GM12801 (cell line): ENCODE measurements around the gene RAPGEF1.

Experiments used
- CTCF ChIP-seq: IDR thresholded peaks from one replicate; pipeline ENCODE4 v1.5.1; 2011; ENCODE audit warnings: control low read depth; ENCODE audit not compliant: insufficient read length; ENCODE audit errors: extremely low read depth

RAPGEF1 gene

GRCh38 chr9:131621551-131622358, 118.1 kb downstream of the RAPGEF1 start:
- TF ChIP-seq CTCF, result no peak

GRCh38 chr9:131620764-131621520, 118.9 kb downstream of the RAPGEF1 start:
- no peak for TF ChIP-seq CTCF

- TF ChIP-seq CTCF, result no peak
These were observed 120.2 kb downstream of the RAPGEF1 start for GRCh38 chr9:131619680-131620079.

- no peak for TF ChIP-seq CTCF
These were observed 121.1 kb downstream of the RAPGEF1 start for GRCh38 chr9:131618785-131619184.

- TF ChIP-seq CTCF, result no peak
These were observed 121.8 kb downstream of the RAPGEF1 start for GRCh38 chr9:131618071-131618479.

- TF ChIP-seq CTCF, result no peak
These were observed 122.3 kb downstream of the RAPGEF1 start for GRCh38 chr9:131617611-131618010.

GRCh38 chr9:131616983-131617604, 122.8 kb downstream of the RAPGEF1 start:
- TF ChIP-seq CTCF, result no peak
